ENCODE results near the gene AKT1S1.

GRCh38 chr19:49830766-49831165, 46.4 kb downstream of the AKT1S1 start:
- no peak for TF ChIP-seq CTCF (IDR thresholded peaks at IDR 0.05)
- TF ChIP-seq POLR2A (IDR thresholded peaks at IDR 0.05): no peak
